ENCODE data around the gene SEPTIN12. TPM values are rescaled to one million over a fixed set of nuclear protein-coding genes. Genes with fewer than 3 reads are reported as not detected.

SEPTIN12 gene
- polyA plus RNA-seq, 3 donors, result not detected

DNA sequence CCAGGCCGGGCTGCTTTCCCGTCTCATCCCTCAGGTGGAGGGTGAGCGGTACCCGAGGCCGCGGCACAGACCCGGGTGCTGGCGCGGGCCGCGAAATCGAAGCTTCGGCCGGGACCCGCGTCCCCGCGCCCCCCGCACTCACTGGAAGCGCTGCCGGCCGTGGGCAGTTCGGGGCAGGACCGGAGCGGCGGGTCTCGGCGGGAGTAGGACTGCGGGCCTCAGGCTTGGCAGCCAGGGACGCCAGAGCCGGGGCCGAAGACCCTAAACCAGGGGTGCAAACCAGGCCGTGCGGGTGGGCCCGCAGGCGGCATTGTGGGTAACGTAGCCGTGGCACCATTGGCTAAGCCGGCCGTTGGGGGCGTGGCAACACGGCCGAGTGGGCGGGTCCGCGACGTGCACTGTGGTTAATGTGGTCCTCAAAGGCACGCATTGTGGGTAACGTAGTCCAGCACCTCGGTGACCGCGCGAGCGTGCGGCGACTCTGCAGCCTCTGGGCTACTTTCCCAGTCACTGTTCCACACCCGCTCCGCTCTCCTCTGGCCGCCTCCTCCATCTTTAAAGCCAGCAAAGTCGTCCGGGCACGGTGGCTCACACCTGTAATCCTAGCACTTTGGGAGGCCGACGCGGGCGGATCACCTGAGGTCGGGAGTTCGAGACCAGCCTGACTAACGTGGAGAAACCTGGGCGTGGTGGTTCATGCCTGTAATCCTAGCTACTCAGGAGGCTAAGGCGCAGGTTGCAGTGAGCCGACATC, 21.1 kb downstream of the SEPTIN12 start, which contains the start of gene ZNF500:
ZNF500 (minus strand) TSS at position 288 of the 754 bp plus-strand sequence. CDS start 1,184 bp downstream, outside the sequence.
- peaks cover 35% of the 10 kb centered on the region for H3K4me1 Mint-ChIP-seq
- H3K9me3 ChIP-seq (replicated peaks in 1 of 2; ENCODE audit: control insufficient read depth in 1 of 2, insufficient read depth in 1 of 2, low read length in 2 of 2), result no peaks in the 10 kb centered on the region
- no peaks in the 10 kb centered on the region for H3K27me3 ChIP-seq (ENCODE audit: control insufficient read depth in 2 of 2, insufficient read depth in 2 of 2, low read length in 2 of 2)
- peak within 1 kb of the TSS; percentile 88 to 96 (median 93) for H3K27ac Mint-ChIP-seq
- peak within 1 kb of the TSS; percentile 83 for H3K9ac ChIP-seq (ENCODE audit: insufficient read depth, low read length, poor library complexity, severe bottlenecking)
- H3K36me3 Mint-ChIP-seq, result peaks cover 16 to 33% of the 10 kb centered on the region in 2 donors
- intact Hi-C loops (cut with micrococcal nuclease), result loop anchor here (1.0 to 5.0 kb wide), 3 partner anchors 32 to 35 kb away; partner anchors contain the start of genes ANKS3 (in 2 of the 2), DNAAF8 (in 2 of the 2) and ROGDI (in 1 of the 2)
- peaks cover 17 to 22% of the 10 kb centered on the region in 2 donors for H3K36me3 ChIP-seq (replicated peaks in 1 of 2; ENCODE audit: control insufficient read depth in 1 of 2, insufficient read depth in 2 of 2, low read length in 2 of 2)
- H3K9me3 Mint-ChIP-seq, result no peaks in the 10 kb centered on the region
- H4K20me1 ChIP-seq (ENCODE audit: insufficient read depth, low read length), result no peaks in the 10 kb centered on the region
- peak within 1 kb of the TSS; percentile 95 for H2AFZ ChIP-seq (ENCODE audit: insufficient read depth, low read depth, low read length, poor library complexity, severe bottlenecking)
- peaks cover 25 to 36% of the 10 kb centered on the region in 2 donors for H3K4me1 ChIP-seq (ENCODE audit: control insufficient read depth in 1 of 2, insufficient read depth in 2 of 2, low read length in 2 of 2)
- H3K27me3 Mint-ChIP-seq (ENCODE audit: low read depth in 3 of 3), result peaks cover 0 to 5% (median 1%) of the 10 kb centered on the region in 3 donors
- peak within 1 kb of the TSS; percentile 1 to 78 for H3K27ac ChIP-seq (ENCODE audit: low read depth in 1 of 2, low read length in 2 of 2)
- DNase-seq, result peak; percentile 91 to 97 (median 93)
- H3K4me2 ChIP-seq (replicated peaks; ENCODE audit: extremely low read depth, low read length, poor library complexity, severe bottlenecking), result peak within 1 kb of the TSS; percentile 87
- TF ChIP-seq, protein P1, sequence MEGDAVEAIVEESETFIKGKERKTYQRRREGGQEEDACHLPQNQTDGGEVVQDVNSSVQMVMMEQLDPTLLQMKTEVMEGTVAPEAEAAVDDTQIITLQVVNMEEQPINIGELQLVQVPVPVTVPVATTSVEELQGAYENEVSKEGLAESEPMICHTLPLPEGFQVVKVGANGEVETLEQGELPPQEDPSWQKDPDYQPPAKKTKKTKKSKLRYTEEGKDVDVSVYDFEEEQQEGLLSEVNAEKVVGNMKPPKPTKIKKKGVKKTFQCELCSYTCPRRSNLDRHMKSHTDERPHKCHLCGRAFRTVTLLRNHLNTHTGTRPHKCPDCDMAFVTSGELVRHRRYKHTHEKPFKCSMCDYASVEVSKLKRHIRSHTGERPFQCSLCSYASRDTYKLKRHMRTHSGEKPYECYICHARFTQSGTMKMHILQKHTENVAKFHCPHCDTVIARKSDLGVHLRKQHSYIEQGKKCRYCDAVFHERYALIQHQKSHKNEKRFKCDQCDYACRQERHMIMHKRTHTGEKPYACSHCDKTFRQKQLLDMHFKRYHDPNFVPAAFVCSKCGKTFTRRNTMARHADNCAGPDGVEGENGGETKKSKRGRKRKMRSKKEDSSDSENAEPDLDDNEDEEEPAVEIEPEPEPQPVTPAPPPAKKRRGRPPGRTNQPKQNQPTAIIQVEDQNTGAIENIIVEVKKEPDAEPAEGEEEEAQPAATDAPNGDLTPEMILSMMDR (IDR thresholded peaks at IDR 0.05), result no peak
- under 1% methylated on average over 70 of the region's 72 CpGs for WGBS (ENCODE audit: insufficient coverage)
- peak within 1 kb of the TSS; percentile 73 to 93 (median 91) for H3K4me3 ChIP-seq (replicated peaks in 1 of 3; ENCODE audit: low read depth in 2 of 3, low read length in 3 of 3)
- peak within 1 kb of the TSS; percentile 88 to 97 for H3K4me3 Mint-ChIP-seq
- H3K79me2 ChIP-seq (ENCODE audit: insufficient read depth, low read length), result peaks cover 16% of the 10 kb centered on the region
